Measurements from ENCODE around the gene KRT6B.

- TF ChIP-seq CTCF (IDR thresholded peaks at IDR 0.05): no peak
- no peak for TF ChIP-seq POLR2A (IDR thresholded peaks at IDR 0.05)
Measured at GRCh38 chr12:52493172-52493571, 41.2 kb upstream of the KRT6B start, which contains the start of gene KRT6A.

All from Peyer's patch (tissue), 4 donors.